Measurements from ENCODE around the gene MINDY4.

Gene MINDY4

GRCh38 chr7:30894866-30895605 lies 123.8 kb downstream of the MINDY4 start:
- no peaks in the 10 kb centered on the region for H3K9me2 ChIP-seq (replicated peaks; ENCODE audit: insufficient read depth, low read length)
- H3K27ac ChIP-seq (ENCODE audit: low read depth, low read length) = no peak overlapping the region
- H3K36me3 ChIP-seq (ENCODE audit: low read length) = no peaks in the 10 kb centered on the region
- H3K79me2 ChIP-seq (ENCODE audit: insufficient read depth, low read length) = no peaks in the 10 kb centered on the region
- no peaks in the 10 kb centered on the region for H3K9me3 ChIP-seq (ENCODE audit: insufficient read depth, low read length)
- no peaks in the 10 kb centered on the region for H4K20me1 ChIP-seq (ENCODE audit: low read depth, low read length)
- no peak overlapping the region for H3K9ac ChIP-seq (ENCODE audit: low read length)
- H2AFZ ChIP-seq (ENCODE audit: low read depth, low read length, severe bottlenecking) = no peak overlapping the region
- H3K4me2 ChIP-seq (ENCODE audit: low read depth, low read length, poor library complexity, severe bottlenecking) = no peak overlapping the region
- TF ChIP-seq EZH2phosphoT487 (conservative IDR thresholded peaks at IDR 0.05; ENCODE audit: low read length) = no peak
- no peak for TF ChIP-seq CTCF (IDR thresholded peaks at IDR 0.05; ENCODE audit: insufficient read depth, low read length, poor library complexity, severe bottlenecking)
- H3K4me3 ChIP-seq (ENCODE audit: insufficient read depth, low read length, poor library complexity, severe bottlenecking) = no peak overlapping the region
- H3K27me3 ChIP-seq (ENCODE audit: low read length) = no peaks in the 10 kb centered on the region
- no peaks in the 10 kb centered on the region for H3F3A ChIP-seq (ENCODE audit: insufficient read depth)

- Histone ChIP-seq H4K20me1 (ENCODE audit: low read depth, low read length) (no peaks in the 10 kb centered on the region), H3K4me2 (ENCODE audit: low read depth, low read length, poor library complexity, severe bottlenecking) (no peak overlapping the region), H3F3A (ENCODE audit: insufficient read depth) (no peaks in the 10 kb centered on the region), H3K27me3 (ENCODE audit: low read length) (no peaks in the 10 kb centered on the region), H3K9me3 (ENCODE audit: insufficient read depth, low read length) (no peaks in the 10 kb centered on the region), H2AFZ (ENCODE audit: low read depth, low read length, severe bottlenecking) (no peak overlapping the region), H3K36me3 (ENCODE audit: low read length) (no peaks in the 10 kb centered on the region), H3K9ac (ENCODE audit: low read length) (no peak overlapping the region), H3K27ac (ENCODE audit: low read depth, low read length) (no peak overlapping the region), H3K9me2 (replicated peaks; ENCODE audit: insufficient read depth, low read length) (no peaks in the 10 kb centered on the region), H3K79me2 (ENCODE audit: insufficient read depth, low read length) (no peaks in the 10 kb centered on the region), H3K4me3 (ENCODE audit: insufficient read depth, low read length, poor library complexity, severe bottlenecking) (no peak overlapping the region)
- TF ChIP-seq CTCF (IDR thresholded peaks at IDR 0.05; ENCODE audit: insufficient read depth, low read length, poor library complexity, severe bottlenecking) = no peak
- no peak for TF ChIP-seq EZH2phosphoT487 (conservative IDR thresholded peaks at IDR 0.05; ENCODE audit: low read length)
These were observed 124.8 kb downstream of the MINDY4 start for GRCh38 chr7:30896036-30896435.

- Histone ChIP-seq H3K79me2 (ENCODE audit: insufficient read depth, low read length) (no peaks in the 10 kb centered on the region), H3K4me3 (ENCODE audit: insufficient read depth, low read length, poor library complexity, severe bottlenecking) (no peak overlapping the region), H3K9me3 (ENCODE audit: insufficient read depth, low read length) (no peaks in the 10 kb centered on the region), H3K9me2 (replicated peaks; ENCODE audit: insufficient read depth, low read length) (no peaks in the 10 kb centered on the region), H3K4me2 (ENCODE audit: low read depth, low read length, poor library complexity, severe bottlenecking) (no peak overlapping the region), H3K36me3 (ENCODE audit: low read length) (no peaks in the 10 kb centered on the region), H3F3A (ENCODE audit: insufficient read depth) (no peaks in the 10 kb centered on the region), H3K27ac (ENCODE audit: low read depth, low read length) (no peak overlapping the region), H4K20me1 (ENCODE audit: low read depth, low read length) (no peaks in the 10 kb centered on the region), H3K9ac (ENCODE audit: low read length) (no peak overlapping the region), H2AFZ (ENCODE audit: low read depth, low read length, severe bottlenecking) (no peak overlapping the region), H3K27me3 (ENCODE audit: low read length) (no peaks in the 10 kb centered on the region)
- no peak for TF ChIP-seq EZH2phosphoT487 (conservative IDR thresholded peaks at IDR 0.05; ENCODE audit: low read length)
- TF ChIP-seq CTCF (IDR thresholded peaks at IDR 0.05; ENCODE audit: insufficient read depth, low read length, poor library complexity, severe bottlenecking) = no peak
These were observed 125.8 kb downstream of the MINDY4 start for GRCh38 chr7:30896783-30897637.

Data from SU-DHL-6 (cell line).